Erythroblast (primary cell): Measurements from ENCODE around the gene TGFB1I1.

Experiments
- GATA1 ChIP-seq: IDR thresholded peaks from 2 replicates; pipeline ENCODE4 v1.6.1; 2011; ENCODE audit warnings: low read depth, mild to moderate bottlenecking, control low read depth, low read length, moderate library complexity
- POLR2A ChIP-seq: IDR thresholded peaks from 2 replicates; pipeline ENCODE4 v1.6.1; 2011; ENCODE audit warnings: mild to moderate bottlenecking, low read length

DNA sequence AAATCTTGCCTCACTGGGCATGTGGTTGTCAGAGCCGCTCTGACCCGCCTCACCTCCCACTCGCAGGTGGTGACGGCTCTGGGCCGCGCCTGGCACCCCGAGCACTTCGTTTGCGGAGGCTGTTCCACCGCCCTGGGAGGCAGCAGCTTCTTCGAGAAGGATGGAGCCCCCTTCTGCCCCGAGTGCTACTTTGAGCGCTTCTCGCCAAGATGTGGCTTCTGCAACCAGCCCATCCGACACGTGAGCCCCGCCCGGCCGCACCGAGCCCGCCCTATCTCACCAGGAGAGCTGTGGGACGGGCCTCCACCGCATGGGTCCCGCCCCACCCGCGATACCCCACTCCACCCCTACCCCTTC is 4.0 kb downstream of the TGFB1I1 start:
- TF ChIP-seq POLR2A (no peak), GATA1 (no peak)
